Activated CD4-positive, alpha-beta memory T cell treated with anti-CD3 and anti-CD28 coated beads, Interleukin-2, amount 10 ng/mL, durations not matched to agents 7 days and 5 days (primary cell): ENCODE measurements around the gene CREB3L1. TPM values are rescaled to one million over a fixed set of nuclear protein-coding genes. Genes with fewer than 3 reads are reported as not detected.
"Not testable (repeated sequence)": the region's sequence is repeated elsewhere in the genome, so short reads cannot be mapped to it uniquely, and the experiment has no call there.

Experiments
- CTCF ChIA-PET: fragments of 350-600 bp; sonication (Branson Sonifier 250); formaldehyde crosslinking; loops from one replicate; lab custom pipeline; 2021; ENCODE audit warnings: antibody characterized with exemption, inconsistent platforms; lab: Charles Lee
- POLR2A ChIA-PET: fragments of 350-600 bp; sonication (Branson Sonifier 250); formaldehyde crosslinking; loops from one replicate; lab custom pipeline; 2021; ENCODE audit warnings: antibody characterized with exemption; lab: Charles Lee
- DNase-seq: peaks from one replicate; pipeline ENCODE4 v3.0.0-alpha.2; 2020
- H3K27ac Mint-ChIP-seq: one replicate; pipeline ENCODE4 v1.8.0; 2021; ENCODE audit warnings: mild to moderate bottlenecking, mixed read lengths
- H3K27me3 Mint-ChIP-seq: one replicate; pipeline ENCODE4 v1.8.0; 2021; ENCODE audit warnings: mixed read lengths
- H3K36me3 Mint-ChIP-seq: one replicate; pipeline ENCODE4 v1.8.0; 2021; ENCODE audit warnings: low read depth, mixed read lengths
- H3K4me1 Mint-ChIP-seq: one replicate; pipeline ENCODE4 v1.8.0; 2021; ENCODE audit warnings: mixed read lengths
- H3K4me3 Mint-ChIP-seq: one replicate; pipeline ENCODE4 v1.8.0; 2021; ENCODE audit warnings: mild to moderate bottlenecking, mixed read lengths
- H3K9me3 Mint-ChIP-seq: one replicate; pipeline ENCODE4 v1.8.0; 2021; ENCODE audit warnings: mixed read lengths
- total RNA-seq, 2 experiments: library from RNA; stranded (reverse); gene quantifications; one replicate each; pipeline ENCODE4 v1.2.3, GENCODE V29; 2021

Gene CREB3L1
- total RNA-seq, 2 experiments from 2014 or later: not detected

DNA sequence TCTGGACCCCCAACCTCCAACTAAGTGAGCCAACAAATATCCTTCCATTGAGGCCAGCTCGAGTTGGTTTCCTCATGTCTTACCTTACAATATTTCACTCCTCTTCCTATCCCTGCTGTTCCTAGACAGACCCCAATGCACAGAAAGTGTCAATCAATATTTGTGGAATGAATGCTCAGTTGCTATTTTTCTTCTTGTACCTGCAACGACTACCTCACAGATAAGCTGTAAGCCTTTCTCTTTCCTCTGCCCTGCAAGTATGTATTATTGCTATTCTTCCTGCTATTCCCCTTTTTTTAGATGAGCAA lies 26.8 kb upstream of the CREB3L1 start:
- Mint-ChIP-seq H3K36me3 (no peaks in the 10 kb centered on the region), H3K4me1 (no peaks in the 10 kb centered on the region), H3K27ac (no peak overlapping the region), H3K9me3 (no peaks in the 10 kb centered on the region), H3K27me3 (peaks cover 4% of the 10 kb centered on the region), H3K4me3 (no peak overlapping the region)
- CTCF ChIA-PET: interaction anchor here (0.8 to 1.7 kb wide), 2 partner anchors 11 to 244 kb away, joined by 3 to 7 read pairs; no protein-coding TSS in a partner anchor
- DNase-seq: no peak
- POLR2A ChIA-PET: interaction anchor here (1.3 kb wide), 1 partner anchor 13 kb away, joined by 5 read pairs; no protein-coding TSS in a partner anchor

DNA sequence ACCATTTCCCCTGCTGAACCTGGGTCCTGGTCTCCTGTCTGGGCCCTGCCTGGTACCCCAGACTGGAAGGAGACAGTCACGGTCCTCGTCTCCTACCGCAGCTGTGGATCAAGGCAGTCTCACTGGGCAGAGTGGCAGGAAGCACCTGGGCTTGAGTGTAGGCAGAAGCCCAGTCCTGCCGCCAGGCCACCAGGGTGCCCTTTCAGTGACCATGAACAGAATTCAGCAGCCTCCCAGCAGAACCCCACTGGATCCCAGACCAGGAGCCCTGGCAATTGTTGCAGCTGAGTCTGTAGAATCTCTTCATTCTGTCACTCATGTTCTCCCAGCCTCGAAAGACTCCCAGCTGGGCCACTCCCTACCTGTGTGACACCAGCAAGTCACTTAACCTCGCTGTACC lies 25.5 kb upstream of the CREB3L1 start:
- Mint-ChIP-seq H3K27ac (no peak overlapping the region), H3K36me3 (no peaks in the 10 kb centered on the region), H3K4me3 (no peak overlapping the region), H3K9me3 (no peaks in the 10 kb centered on the region), H3K27me3 (peaks cover 6% of the 10 kb centered on the region), H3K4me1 (no peaks in the 10 kb centered on the region)
- CTCF ChIA-PET: no interaction called here
- DNase-seq: no peak
- POLR2A ChIA-PET: no interaction called here

DNA sequence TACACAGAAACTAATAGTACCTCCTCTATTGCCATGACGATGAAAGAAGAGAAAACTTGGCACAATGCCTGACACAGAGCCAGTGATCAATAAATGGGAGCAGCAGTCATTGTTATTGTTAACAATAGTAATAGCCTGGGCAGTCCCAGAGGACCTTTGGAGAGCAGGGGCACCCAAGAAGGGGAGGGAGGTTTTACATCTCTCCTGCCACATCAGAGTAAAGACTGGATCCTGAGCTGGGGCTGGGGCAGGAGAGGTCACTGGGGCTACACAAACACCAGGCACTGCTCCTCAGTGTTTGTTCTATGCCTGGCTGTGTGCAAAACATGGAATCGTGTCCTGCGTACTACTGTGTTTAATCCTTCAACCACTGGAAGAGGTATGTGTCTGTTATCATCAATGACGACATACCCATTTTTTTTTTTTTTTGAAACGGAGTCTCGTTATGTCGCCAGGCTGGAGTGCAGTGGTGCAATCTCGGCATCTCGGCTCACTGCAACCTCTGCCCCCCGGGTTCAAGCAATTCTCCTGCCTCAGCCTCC lies 25.0 kb upstream of the CREB3L1 start:
- CTCF ChIA-PET: interaction anchor here (0.7 to 1.1 kb wide), 2 partner anchors 11 to 13 kb away, joined by 3 read pairs; no protein-coding TSS in a partner anchor
- peaks cover 6% of the 10 kb centered on the region for H3K27me3 Mint-ChIP-seq
- no peak for DNase-seq
- no peaks in the 10 kb centered on the region for H3K4me1 Mint-ChIP-seq
- H3K9me3 Mint-ChIP-seq: no peaks in the 10 kb centered on the region
- POLR2A ChIA-PET: no interaction called here
- no peak overlapping the region for H3K4me3 Mint-ChIP-seq
- no peaks in the 10 kb centered on the region for H3K36me3 Mint-ChIP-seq
- no peak overlapping the region for H3K27ac Mint-ChIP-seq

- no peak for DNase-seq
- H3K4me3 Mint-ChIP-seq: no peak overlapping the region
- ChIA-PET CTCF (interaction anchor here (0.7 to 1.1 kb wide), 2 partner anchors 12 kb away, joined by 3 read pairs; no protein-coding TSS in a partner anchor), POLR2A (no interaction called here)
- H3K36me3 Mint-ChIP-seq: no peaks in the 10 kb centered on the region
- no peak overlapping the region for H3K27ac Mint-ChIP-seq
- no peaks in the 10 kb centered on the region for H3K4me1 Mint-ChIP-seq
- H3K9me3 Mint-ChIP-seq: no peaks in the 10 kb centered on the region
- peaks cover 6% of the 10 kb centered on the region for H3K27me3 Mint-ChIP-seq
These were observed 24.0 kb upstream of the CREB3L1 start for GRCh38 chr11:46253258-46254132.

DNA sequence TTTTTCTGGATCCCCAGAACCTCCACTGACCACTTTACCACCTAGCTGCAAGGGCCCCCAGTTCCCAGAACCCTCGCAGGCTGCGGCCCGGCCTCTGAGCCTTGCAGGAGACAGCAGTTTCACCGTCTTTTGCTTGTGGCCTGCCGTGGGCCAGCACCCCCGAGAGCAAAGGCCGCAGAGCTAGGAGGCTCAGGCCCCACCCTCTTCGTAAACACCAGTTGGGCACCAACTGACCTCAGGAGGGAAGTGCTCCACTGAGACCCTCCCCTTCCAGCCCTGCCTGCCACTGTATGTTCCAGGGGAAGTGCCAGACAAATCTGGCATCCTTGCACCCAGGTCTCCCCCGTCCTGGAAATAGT lies 23.4 kb upstream of the CREB3L1 start:
- ChIA-PET POLR2A (no interaction called here), CTCF (no interaction called here)
- DNase-seq: no peak
- Mint-ChIP-seq H3K4me3 (no peak overlapping the region), H3K4me1 (no peaks in the 10 kb centered on the region), H3K27ac (no peak overlapping the region), H3K36me3 (no peaks in the 10 kb centered on the region), H3K27me3 (peaks cover 6% of the 10 kb centered on the region), H3K9me3 (no peaks in the 10 kb centered on the region)

DNA sequence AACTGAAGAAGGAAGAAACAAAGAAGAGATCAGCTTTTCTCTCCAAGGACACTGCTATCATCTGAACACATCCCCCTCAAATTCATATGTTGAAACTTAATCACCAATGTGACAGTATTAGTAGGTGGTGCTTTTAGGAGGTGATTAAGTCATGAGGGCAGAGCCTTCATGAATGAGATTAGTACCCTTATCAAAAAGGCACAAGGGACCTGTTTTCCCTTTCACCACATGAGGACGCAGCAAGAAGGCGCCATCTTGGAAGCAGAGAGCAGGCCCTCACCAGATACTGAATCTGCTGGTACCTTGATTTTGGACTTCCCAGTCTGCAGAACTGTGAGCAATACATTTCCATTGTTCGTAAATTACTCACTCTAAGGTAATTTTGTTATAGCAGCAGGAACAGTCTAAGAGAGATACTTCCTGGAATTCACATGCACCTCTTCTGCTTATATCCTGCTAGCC lies 20.9 kb upstream of the CREB3L1 start:
- no peak for DNase-seq
- Mint-ChIP-seq H3K4me3 (no peak overlapping the region), H3K36me3 (no peaks in the 10 kb centered on the region), H3K27ac (no peak overlapping the region), H3K4me1 (no peaks in the 10 kb centered on the region), H3K27me3 (peaks cover 6% of the 10 kb centered on the region), H3K9me3 (no peaks in the 10 kb centered on the region)
- ChIA-PET POLR2A (no interaction called here), CTCF (no interaction called here)

- H3K27ac Mint-ChIP-seq, H3K27me3 Mint-ChIP-seq, H3K4me1 Mint-ChIP-seq, DNase-seq, H3K4me3 Mint-ChIP-seq, POLR2A ChIA-PET, H3K36me3 Mint-ChIP-seq, H3K9me3 Mint-ChIP-seq: not testable (repeated sequence)
- CTCF ChIA-PET: interaction anchor here (1.1 to 2.3 kb wide), 3 partner anchors 14 to 54 kb away, joined by 3 to 6 read pairs (median 4); no protein-coding TSS in a partner anchor
These were observed 18.1 kb upstream of the CREB3L1 start for GRCh38 chr11:46259347-46259746.

DNA sequence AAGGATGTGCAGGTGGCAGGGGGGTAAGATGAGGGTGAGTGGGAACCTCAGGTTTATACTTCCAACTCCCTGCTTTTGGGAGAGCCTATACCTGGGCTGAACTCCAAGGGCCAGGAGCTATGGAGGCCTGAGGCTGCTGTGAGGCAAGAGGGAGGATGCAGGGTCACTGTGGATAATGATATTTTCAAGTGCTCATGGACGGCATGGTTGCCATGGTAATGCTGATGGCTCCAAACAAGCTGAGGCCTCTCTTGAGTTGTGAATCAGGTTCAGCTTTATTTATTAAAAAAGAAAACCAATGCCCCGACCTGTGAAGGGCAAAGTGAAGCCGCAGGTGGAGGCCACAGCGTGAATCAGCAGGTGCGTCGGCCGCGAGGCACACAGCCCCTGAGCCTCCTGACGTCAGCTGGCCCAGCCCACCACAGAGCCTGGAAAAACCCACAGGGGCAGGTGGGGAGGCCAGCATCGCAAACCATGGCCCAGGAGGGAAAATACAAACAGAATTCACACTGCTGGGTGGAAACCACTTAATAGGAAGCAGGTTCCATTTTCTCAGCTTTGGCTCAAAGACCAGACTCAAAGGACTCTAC lies 17.4 kb upstream of the CREB3L1 start:
- ChIA-PET CTCF (interaction anchor here (1.1 to 2.3 kb wide), 3 partner anchors 13 to 53 kb away, joined by 3 to 6 read pairs (median 4); no protein-coding TSS in a partner anchor), POLR2A (no interaction called here)
- H3K4me3 Mint-ChIP-seq: no peak overlapping the region
- no peak overlapping the region for H3K27ac Mint-ChIP-seq
- H3K27me3 Mint-ChIP-seq: peaks cover 2% of the 10 kb centered on the region
- no peaks in the 10 kb centered on the region for H3K9me3 Mint-ChIP-seq
- H3K36me3 Mint-ChIP-seq: no peaks in the 10 kb centered on the region
- H3K4me1 Mint-ChIP-seq: no peaks in the 10 kb centered on the region
- no peak for DNase-seq

DNA sequence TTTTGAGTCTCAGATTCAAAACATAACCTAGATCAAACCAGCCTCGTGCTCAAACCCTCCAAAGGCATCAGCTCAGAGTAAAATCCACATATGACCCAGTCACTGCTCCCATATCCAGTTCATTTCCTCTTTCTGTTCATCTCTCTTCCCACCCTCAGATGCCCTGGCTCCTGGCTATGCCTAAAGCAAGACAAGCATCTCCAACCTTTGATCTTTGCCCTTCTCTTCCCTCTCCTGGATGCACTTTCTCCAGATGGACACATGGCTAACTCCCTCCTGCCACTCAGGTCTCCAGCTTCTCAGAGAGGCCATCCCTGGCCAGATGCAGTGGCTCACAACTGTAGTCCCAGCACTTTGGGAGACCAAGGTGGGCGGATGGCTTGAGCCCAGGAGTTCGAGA lies 14.3 kb upstream of the CREB3L1 start:
- CTCF ChIA-PET: no interaction called here
- no peak for DNase-seq
- POLR2A ChIA-PET: no interaction called here
- no peak overlapping the region for H3K27ac Mint-ChIP-seq
- H3K36me3 Mint-ChIP-seq: no peaks in the 10 kb centered on the region
- H3K4me3 Mint-ChIP-seq: no peak overlapping the region
- H3K9me3 Mint-ChIP-seq: no peaks in the 10 kb centered on the region
- no peaks in the 10 kb centered on the region for H3K4me1 Mint-ChIP-seq
- H3K27me3 Mint-ChIP-seq: peaks cover 4% of the 10 kb centered on the region

DNA sequence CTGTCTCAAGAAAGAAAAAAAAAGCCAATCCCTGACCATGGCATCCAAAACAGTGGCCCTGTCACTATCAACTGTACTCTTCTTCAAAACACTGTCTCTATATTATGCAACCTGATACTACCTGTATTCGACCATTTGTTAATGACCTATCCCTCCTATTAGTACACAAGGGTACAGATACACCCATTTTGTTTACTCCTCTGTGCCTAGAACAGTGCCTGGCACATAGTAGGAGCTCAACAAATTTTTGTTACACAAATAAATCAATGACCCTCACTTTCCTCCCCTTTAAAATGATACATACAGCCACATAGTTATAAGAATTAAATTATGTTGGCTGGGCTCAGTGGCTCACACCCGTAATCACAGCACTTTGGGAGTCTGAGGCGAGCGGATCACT lies 13.4 kb upstream of the CREB3L1 start:
- Mint-ChIP-seq H3K27ac (no peak overlapping the region), H3K4me3 (no peak overlapping the region), H3K36me3 (no peaks in the 10 kb centered on the region), H3K9me3 (no peaks in the 10 kb centered on the region), H3K27me3 (peaks cover 4% of the 10 kb centered on the region), H3K4me1 (no peaks in the 10 kb centered on the region)
- no peak for DNase-seq
- POLR2A ChIA-PET: no interaction called here
- CTCF ChIA-PET: interaction anchor here (0.9 kb wide), 1 partner anchor 14 kb away, joined by 3 read pairs; the partner anchor contains the start of gene CREB3L1

- POLR2A ChIA-PET: no interaction called here
- Mint-ChIP-seq H3K27me3 (peaks cover 4% of the 10 kb centered on the region), H3K4me1 (no peaks in the 10 kb centered on the region), H3K36me3 (no peaks in the 10 kb centered on the region), H3K9me3 (no peaks in the 10 kb centered on the region), H3K27ac (no peak overlapping the region), H3K4me3 (no peak overlapping the region)
- CTCF ChIA-PET: interaction anchor here (0.9 kb wide), 1 partner anchor 13 kb away, joined by 3 read pairs; the partner anchor contains the start of gene CREB3L1
- DNase-seq: no peak
These were observed 12.5 kb upstream of the CREB3L1 start for GRCh38 chr11:46264976-46265375.

GRCh38 chr11:46265764-46266163 lies 11.7 kb upstream of the CREB3L1 start:
- peaks cover 4% of the 10 kb centered on the region for H3K27me3 Mint-ChIP-seq
- POLR2A ChIA-PET: no interaction called here
- no peak overlapping the region for H3K4me3 Mint-ChIP-seq
- no peaks in the 10 kb centered on the region for H3K9me3 Mint-ChIP-seq
- H3K27ac Mint-ChIP-seq: no peak overlapping the region
- no peaks in the 10 kb centered on the region for H3K4me1 Mint-ChIP-seq
- CTCF ChIA-PET: interaction anchor here (0.6 kb wide), 1 partner anchor 13 kb away, joined by 3 read pairs; no protein-coding TSS in a partner anchor
- no peak for DNase-seq
- no peaks in the 10 kb centered on the region for H3K36me3 Mint-ChIP-seq

GRCh38 chr11:46267930-46268329 lies 9.5 kb upstream of the CREB3L1 start:
- H3K27ac Mint-ChIP-seq: no peak overlapping the region
- POLR2A ChIA-PET: no interaction called here
- H3K27me3 Mint-ChIP-seq: peaks cover 8% of the 10 kb centered on the region
- DNase-seq: no peak
- CTCF ChIA-PET: no interaction called here
- no peak overlapping the region for H3K4me3 Mint-ChIP-seq
- H3K9me3 Mint-ChIP-seq: no peaks in the 10 kb centered on the region
- peaks cover 5% of the 10 kb centered on the region for H3K4me1 Mint-ChIP-seq
- H3K36me3 Mint-ChIP-seq: no peaks in the 10 kb centered on the region
